ENCODE data around the gene SNAPC4. TPM values are rescaled to one million over a fixed set of nuclear protein-coding genes. Genes with fewer than 3 reads are reported as not detected.

SNAPC4 gene
- total and polyA plus RNA-seq, 9 of the 15 experiments (the other 6 are each of a cell fraction or from before 2014, with no cell fraction given): 0.21 to 21.8 (median 8.8) TPM

GRCh38 chr9:136359774-136360718 is 39.9 kb downstream of the SNAPC4 start:
- no peaks in the 10 kb centered on the region for H4K20me1 ChIP-seq (replicated peaks; ENCODE audit: control insufficient read depth, insufficient read depth, low read length)
- no peaks in the 10 kb centered on the region for H3K27me3 ChIP-seq (ENCODE audit: control insufficient read depth in 2 of 2, insufficient read depth in 2 of 2, low read length in 2 of 2)
- no peak overlapping the region for H3K4me3 ChIP-seq
- no peak overlapping the region for H3K27ac ChIP-seq (ENCODE audit: extremely low read depth, low read depth, low read length)
- ChIA-PET POLR2A (interaction anchor here (0.5 to 2.0 kb wide), 3 partner anchors 14 to 403 kb away, joined by 3 to 6 read pairs (median 4); no protein-coding TSS in a partner anchor), CTCF (ENCODE audit: low intra/inter-chr PET ratio) (no interaction called here)
- TF ChIP-seq SMARCB1 (IDR thresholded peaks at IDR 0.05; ENCODE audit: insufficient read length, low read depth) (no peak), POLR2G (IDR thresholded peaks at IDR 0.05; ENCODE audit: low read depth, low read length) (peak; percentile 61; the same call in 1 of the 2 replicates), ZNF121 (CRISPR knock-in tag; conservative IDR thresholded peaks at IDR 0.05) (no peak), ZBTB33 (CRISPR knock-in tag; IDR thresholded peaks at IDR 0.05) (0 out of 2 replicates have a peak, but pooled peaks have one; percentile 40), POLR2AphosphoS2 (IDR thresholded peaks at IDR 0.05; ENCODE audit: low read length) (peak; percentile 33; the same call in 1 of the 2 replicates), RERE (CRISPR knock-in tag; IDR thresholded peaks at IDR 0.05; ENCODE audit: borderline replicate concordance) (no peak)
- H3K9ac ChIP-seq (ENCODE audit: insufficient read depth in 1 of 2, low read depth in 2 of 2, low read length in 2 of 2): peak overlapping the region in 1 of 2 experiments; percentile 26; a peak in 2 of 4 replicates
- H3K9me1 ChIP-seq (ENCODE audit: control insufficient read depth, insufficient read depth, low read length): no peaks in the 10 kb centered on the region
- H3K9me3 ChIP-seq (replicated peaks; ENCODE audit: control insufficient read depth, insufficient read depth, low read depth, low read length): no peaks in the 10 kb centered on the region
- H3K4me2 ChIP-seq (ENCODE audit: insufficient read depth, low read length): no peak overlapping the region
- no TSS peak for BruUV-seq (replicated peaks)
- FAIRE-seq: no peak
- intact Hi-C loops (cut with micrococcal nuclease): no loop called here
- H3K4me1 ChIP-seq (replicated peaks in 1 of 2; ENCODE audit: control insufficient read depth in 2 of 2, insufficient read depth in 2 of 2, low read length in 2 of 2): peaks cover 11 to 93% of the 10 kb centered on the region in 2 experiments
- H3K79me2 ChIP-seq (ENCODE audit: control insufficient read depth, insufficient read depth, low read length): no peaks in the 10 kb centered on the region; the same call in 2 of the 3 replicates
- DNase-seq (ENCODE audit: extremely low read depth in 1 of 4, low spot score in 3 of 4): no peak
- WGBS (ENCODE audit: insufficient coverage, low coverage, missing lambda C conversion rate): 77% methylated on average over 32 of the region's 38 CpGs
- no peak for ATAC-seq
- peaks cover 11% of the 10 kb centered on the region; the same call in 1 of the 3 replicates for H3K36me3 ChIP-seq (ENCODE audit: control insufficient read depth, insufficient read depth, low read length)
- in situ Hi-C loops (cut with MboI): no loop called here
- H2AFZ ChIP-seq (ENCODE audit: low read depth, low read length): no peak overlapping the region
